OCI-LY3 (cell line): ENCODE data around the gene WNT11.

Experiments
- EZH2phosphoT487 ChIP-seq: fragments of 200-600 bp; shearing (Covaris generic); IDR thresholded peaks from 2 replicates; pipeline ENCODE4 v1.6.1; 2018; ENCODE audit warnings: antibody characterized with exemption, mixed run types, low read depth
- TF ChIP-seq, protein P1 (sequence below): fragments of 200-600, 300-600 bp; sonication (generic); IDR thresholded peaks from 2 replicates; pipeline ENCODE4 v1.5.1; 2014; ENCODE audit warnings: antibody characterized with exemption, low read length, low read depth

DNA sequence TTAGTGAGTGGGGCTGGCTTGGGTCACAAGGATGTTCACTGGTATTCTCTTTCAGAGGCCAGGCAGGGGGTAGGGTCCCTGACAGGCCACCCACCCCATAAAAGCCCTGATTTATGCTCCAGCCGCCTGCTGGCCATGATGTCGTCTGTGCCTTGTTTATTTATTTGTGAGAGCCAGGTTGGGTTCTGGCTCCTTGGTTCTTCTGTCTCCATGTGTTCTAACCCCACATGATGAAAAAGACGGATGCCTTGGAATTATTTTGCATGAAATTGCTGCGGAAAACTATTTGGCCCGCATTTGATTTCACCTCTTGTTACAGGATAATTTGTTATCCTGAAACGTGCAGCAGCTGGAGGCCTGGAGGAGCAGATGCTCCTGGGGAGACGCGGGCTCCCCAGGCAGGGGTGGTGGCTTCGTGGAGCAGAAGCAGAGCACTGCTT is 46.3 kb upstream of the WNT11 start:
- TF ChIP-seq, protein P1, sequence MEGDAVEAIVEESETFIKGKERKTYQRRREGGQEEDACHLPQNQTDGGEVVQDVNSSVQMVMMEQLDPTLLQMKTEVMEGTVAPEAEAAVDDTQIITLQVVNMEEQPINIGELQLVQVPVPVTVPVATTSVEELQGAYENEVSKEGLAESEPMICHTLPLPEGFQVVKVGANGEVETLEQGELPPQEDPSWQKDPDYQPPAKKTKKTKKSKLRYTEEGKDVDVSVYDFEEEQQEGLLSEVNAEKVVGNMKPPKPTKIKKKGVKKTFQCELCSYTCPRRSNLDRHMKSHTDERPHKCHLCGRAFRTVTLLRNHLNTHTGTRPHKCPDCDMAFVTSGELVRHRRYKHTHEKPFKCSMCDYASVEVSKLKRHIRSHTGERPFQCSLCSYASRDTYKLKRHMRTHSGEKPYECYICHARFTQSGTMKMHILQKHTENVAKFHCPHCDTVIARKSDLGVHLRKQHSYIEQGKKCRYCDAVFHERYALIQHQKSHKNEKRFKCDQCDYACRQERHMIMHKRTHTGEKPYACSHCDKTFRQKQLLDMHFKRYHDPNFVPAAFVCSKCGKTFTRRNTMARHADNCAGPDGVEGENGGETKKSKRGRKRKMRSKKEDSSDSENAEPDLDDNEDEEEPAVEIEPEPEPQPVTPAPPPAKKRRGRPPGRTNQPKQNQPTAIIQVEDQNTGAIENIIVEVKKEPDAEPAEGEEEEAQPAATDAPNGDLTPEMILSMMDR: no peak
- no peak for TF ChIP-seq EZH2phosphoT487
